GM18951 (cell line): ENCODE results near the gene KCNG3.

ENCODE experiments used
- POLR2A ChIP-seq: IDR thresholded peaks from 4 replicates; pipeline ENCODE4 v1.6.1; 2011; ENCODE audit warnings: mild to moderate bottlenecking; ENCODE audit not compliant: insufficient read length, insufficient read depth; ENCODE audit errors: extremely low read depth
- in situ Hi-C: fragments of 300-500 bp; cut with MboI; formaldehyde crosslinking; loops from one replicate; pipeline ENCODE4 v1.12.0; 2022; ENCODE audit warnings: low sequenced_read_pairs, mixed read lengths, inconsistent platforms; ENCODE audit not compliant: unreplicated experiment

Gene KCNG3, protein sequence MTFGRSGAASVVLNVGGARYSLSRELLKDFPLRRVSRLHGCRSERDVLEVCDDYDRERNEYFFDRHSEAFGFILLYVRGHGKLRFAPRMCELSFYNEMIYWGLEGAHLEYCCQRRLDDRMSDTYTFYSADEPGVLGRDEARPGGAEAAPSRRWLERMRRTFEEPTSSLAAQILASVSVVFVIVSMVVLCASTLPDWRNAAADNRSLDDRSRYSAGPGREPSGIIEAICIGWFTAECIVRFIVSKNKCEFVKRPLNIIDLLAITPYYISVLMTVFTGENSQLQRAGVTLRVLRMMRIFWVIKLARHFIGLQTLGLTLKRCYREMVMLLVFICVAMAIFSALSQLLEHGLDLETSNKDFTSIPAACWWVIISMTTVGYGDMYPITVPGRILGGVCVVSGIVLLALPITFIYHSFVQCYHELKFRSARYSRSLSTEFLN

DNA sequence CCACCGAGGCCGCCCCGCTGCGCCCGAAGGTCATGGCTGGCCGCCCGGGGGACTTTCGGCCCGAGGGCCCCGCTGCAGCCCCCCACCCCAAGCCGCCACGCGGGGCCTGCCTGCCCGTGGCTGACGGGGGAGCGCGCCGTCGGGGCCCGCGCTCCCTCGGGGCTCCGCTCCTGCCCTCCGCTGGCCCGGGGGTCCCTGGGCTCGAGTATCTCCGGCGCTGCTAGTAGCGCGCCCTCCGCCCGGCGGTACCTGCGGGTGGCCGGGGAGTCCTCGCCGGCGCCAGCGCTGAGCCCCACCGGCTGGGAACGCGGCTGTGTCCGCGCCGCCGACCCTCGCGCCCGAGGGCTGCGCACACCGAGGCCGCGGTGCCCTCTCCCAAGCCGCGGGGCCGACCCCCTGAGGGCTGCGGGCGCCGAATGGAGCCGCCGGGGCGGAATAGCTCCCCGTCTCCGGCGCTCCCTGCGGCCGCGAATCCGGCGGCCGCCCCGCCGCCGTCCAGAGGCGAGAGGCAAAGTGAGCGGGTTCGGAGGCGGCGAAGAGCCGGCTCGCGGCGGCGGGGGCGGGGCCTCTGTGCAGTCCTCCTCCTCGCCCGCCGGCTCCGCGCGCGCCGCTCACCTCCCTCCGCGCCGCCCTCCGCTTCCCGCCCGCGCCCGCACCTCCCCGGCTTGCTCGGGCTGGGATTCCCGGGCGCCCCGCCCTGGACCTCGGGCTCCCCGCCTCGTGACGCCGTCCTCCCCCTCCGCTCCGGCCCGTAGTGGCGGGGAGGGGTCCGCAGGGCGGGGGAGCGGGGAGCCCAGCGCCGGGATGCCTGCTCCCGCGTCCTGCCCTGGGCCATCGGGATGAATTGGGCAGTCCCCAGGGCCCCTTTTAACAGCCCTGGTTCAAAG, at the start of gene KCNG3:
Gene KCNG3 (minus strand): TSS at position 515 of the 887 bp plus-strand sequence. CDS start 481 bp downstream, at position 34.
- in situ Hi-C loops: no loop called here
- TF ChIP-seq POLR2A: no peak

DNA sequence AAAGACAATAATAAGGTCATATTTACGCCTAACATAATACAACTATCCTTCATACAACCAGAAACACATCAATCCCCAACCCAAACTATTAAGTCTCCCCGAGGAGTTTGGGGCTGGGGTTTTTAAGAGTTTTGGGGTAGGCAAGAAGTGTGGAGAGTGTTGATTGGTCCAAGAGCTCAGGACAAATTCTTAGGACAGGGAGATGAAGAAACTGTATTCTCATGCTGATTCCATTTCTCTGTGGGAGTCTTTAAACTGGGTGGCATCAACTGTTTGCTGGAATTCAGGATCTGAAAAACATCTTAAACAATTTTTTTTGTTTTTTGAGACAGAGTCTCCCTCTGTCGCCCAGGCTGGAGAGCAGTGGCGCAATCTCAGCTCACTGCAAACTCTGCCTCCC, 49.1 kb upstream of the KCNG3 start:
- TF ChIP-seq POLR2A: no peak
- in situ Hi-C loops: no loop called here

DNA sequence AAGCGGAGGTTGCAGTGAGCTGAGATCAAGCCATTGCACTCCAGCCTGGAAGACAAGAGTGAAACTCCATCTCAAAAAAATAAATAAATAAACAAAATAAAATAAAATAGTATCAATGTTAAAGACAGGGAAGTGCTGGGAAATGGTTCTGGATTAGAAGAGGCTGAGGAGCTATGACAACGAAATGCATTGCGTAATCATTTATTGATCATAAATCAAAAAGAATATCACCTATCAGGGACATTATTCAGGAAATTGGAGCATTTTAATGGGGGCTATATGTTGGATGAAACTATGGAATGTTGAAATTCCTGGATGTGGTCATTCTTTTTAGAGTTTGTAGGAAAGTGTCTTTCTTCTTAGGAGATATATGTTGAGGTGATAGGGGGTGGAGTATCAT, 43.7 kb upstream of the KCNG3 start:
- in situ Hi-C loops: no loop called here
- TF ChIP-seq POLR2A: no peak

DNA sequence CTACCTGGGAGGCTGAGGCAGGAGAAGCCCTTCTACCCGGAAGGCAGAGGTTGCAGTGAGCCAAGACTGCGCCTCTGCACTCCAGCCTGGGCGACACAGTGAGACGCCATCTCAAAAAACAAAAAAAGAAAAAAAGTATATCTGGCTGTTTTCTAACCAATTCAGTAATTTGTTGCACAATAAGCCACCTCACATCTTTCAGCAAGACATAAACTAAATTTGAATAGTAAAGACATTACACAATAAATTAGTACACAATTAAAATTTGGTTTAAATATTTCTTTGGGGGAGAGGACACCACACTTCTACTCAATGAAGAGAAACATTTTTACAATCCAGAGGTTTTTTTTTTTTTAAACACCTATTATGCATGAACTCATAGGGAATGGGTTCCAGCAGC, 38.6 kb upstream of the KCNG3 start:
- no peak for TF ChIP-seq POLR2A

DNA sequence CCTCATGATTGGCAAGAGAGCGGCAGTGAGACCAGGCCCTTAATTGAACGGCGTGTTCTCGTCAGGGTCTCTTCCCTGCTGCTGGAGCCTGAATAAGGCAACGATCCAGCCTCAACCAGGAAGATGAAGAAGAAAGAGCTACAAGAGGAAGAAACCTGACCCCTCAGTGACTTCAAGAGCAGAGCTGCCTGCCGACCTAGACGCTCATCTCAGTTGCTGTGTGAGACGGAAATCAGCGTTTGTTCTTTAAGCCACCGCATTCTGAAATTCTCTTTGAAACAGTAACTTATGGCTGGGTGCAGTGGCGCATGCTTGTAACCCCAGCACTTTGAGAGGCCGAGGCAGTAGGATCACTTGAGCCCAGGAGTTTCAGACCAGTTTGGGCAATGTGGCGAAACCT, 29.6 kb upstream of the KCNG3 start:
- in situ Hi-C loops: no loop called here
- no peak for TF ChIP-seq POLR2A

More for the DNA sequence above, 38.6 kb upstream of the KCNG3 start:
- in situ Hi-C loops: no loop called here

DNA sequence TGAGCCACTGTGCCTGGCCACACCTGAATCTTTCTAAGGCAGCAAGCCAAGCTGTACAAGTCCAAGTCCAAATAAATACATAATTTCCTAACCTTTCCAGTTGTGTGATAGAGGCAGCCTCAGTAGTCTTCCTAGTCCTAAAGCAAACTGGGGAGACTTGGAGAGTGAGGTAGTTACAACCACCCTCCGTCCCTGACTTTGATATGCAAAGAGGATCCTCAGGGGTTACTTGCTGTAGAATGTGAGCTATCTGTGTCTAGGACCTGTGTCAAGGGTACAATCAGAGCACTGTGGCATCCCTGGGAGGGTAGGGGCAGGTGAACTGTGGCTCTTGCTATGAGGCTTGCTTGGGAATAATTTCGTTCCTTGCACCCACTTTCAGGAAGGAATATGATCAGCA, 28.3 kb upstream of the KCNG3 start:
- in situ Hi-C loops: no loop called here
- no peak for TF ChIP-seq POLR2A

DNA sequence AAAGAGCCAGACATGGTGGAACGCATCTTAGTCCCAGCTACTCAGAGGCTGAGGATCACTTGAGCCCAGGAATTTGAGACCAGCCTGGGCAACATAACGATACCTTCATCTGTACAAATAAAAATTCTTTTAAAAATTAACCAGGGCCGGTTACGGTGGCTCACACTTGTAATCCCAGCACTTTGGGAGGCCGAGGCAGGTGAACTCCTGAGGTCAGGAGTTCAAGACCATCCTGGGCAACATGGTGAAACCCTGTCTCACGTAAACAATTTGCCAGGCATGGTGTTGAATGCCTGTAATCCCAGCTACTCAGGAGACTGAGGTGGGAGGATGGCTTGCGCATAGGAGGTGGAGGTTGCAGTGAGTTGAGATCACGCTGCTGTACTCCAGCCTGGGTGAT, 25.8 kb upstream of the KCNG3 start:
- no peak for TF ChIP-seq POLR2A
- in situ Hi-C loops: no loop called here

DNA sequence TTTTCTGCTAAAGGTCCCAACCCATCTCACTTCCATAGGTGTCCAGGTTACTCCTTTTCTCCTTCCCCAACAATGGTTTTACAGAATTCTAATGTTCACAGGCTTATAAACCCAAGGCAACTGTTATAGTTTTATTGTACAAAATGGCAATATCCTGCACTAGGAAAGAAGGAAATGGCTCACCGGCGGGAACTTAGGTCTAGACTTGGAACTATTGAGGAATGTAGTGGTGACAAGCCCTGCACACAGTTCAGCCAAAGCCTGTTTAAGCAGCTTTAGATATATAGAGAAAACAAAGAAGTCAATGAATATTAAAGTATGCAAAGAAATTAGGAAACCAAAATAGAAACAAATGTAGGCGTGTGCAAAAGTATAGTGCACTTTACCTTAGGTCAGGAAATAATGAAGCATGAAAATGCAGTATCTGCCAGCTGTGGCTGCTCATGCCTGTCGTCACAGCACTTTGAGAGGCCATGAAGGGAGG, 22.7 kb upstream of the KCNG3 start:
- TF ChIP-seq POLR2A: no peak
- in situ Hi-C loops: no loop called here

DNA sequence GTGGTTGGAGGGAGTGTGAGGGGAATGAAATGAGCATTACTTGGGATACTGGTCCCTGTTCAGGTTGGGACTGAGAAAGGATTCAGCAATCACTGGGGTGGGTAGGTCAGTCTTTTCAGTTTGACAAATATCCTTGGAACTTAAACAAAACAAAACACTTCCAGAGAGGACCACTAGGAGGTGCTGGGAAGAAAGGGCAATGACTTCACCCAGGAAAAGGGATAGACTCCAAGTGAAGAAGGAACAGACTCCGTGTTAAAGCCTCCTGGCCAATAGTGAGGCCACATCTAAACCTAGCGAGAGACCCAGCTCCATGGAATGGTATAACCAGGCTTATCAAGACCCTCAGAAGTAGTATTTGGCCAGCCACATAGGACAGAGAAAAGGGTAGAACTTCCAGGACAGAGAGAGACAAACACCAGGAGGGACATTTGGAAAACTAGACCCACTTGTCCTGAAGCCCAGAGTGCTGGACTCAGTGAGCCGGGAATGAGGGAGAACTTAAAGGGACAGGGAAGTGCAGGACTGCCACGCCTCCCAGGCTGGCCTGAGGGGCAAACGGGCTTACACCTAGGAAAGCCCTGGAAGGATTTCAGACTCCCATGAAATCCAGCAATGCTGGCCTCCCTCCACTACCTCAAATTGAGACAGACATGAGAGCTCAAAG, 19.6 kb upstream of the KCNG3 start:
- in situ Hi-C loops: no loop called here
- TF ChIP-seq POLR2A: no peak

DNA sequence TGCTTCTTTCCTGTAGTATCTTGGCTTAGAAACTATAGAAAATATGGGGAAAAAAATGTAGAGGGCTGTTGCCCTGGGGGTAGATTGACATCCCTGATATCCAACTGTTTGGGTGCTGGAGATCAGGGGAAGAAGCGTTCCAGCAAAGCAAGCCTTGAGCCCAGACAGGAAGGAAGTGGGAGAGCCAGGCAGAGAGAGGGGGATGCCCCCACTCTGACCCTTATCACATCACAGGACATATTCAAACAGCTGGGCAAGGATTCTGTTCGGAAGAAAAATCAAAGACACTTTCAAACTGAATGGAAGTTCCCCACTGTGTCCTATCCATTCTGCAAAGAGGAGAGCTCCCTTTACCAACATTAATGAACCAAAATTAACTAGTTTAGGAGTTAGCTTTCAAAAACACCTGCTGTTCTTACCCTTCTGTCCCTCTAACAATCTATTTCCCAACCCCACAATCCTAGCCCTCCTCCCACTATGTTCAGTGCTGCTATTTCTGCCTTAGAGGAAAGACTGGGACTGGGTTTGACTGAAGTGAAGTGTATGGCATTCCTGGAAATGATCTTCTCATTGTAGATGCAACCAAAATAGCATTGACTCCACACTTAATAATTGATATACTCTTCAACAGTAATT, 16.9 kb upstream of the KCNG3 start:
- no peak for TF ChIP-seq POLR2A
- in situ Hi-C loops: no loop called here

DNA sequence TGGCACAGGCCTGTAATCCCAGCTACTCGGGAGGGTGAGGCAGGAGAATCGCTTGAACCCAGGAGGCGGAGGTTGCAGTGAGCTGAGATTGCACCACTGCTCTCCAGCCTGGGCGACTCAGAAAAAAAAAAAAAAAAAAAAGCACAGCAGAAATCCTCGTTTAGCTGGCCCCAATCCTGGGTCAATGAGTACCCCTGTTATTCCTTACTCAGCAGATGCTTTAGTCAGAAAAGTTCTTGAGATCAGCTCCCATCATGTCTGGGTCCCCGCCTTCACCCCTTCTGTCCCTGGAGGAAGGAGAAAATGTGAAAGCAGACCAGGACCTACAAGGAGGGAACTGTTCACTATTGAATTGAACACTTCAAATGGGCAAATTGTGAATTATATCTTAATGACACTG, 16.4 kb upstream of the KCNG3 start:
- in situ Hi-C loops: no loop called here
- no peak for TF ChIP-seq POLR2A

DNA sequence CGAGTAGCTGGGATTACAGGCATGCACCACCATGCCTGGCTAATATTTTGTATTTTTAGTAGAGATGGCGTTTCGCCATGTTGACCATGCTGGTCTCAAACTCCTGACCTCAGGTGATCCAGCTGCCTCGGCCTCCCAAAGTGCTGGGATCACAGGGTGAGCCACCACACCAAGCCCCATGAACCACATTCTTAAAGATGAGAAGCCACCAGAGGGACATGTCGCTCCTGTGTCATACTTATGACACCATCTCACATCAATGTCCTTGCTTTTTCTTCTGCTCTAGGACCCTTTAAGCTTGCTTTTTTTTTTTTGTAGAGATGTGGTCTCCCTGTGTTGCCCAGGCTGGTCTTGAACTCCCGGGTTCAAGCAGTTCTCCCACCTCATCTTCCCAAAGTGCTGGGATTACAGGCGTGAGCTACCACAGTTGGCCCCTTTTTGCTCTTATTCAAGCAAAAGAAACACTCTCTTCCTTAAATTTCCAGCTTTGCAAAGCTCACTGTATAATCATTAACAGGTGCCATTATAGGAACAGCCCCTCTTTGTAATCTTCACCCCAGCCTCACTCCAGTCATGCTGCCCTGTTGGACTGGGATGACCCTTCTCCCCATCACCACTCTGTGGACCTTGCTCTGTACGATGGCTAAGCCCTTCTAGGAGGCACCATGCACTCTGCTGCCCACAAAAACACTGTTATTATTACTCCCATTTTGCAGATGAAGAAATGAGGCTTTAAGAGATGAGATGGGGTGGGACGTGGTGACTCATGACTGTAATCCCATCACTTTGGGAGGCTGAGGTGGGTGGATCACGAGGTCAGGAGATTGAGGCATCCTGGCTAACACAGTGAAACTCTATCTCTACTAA, 10.8 kb upstream of the KCNG3 start:
- TF ChIP-seq POLR2A: no peak
- in situ Hi-C loops: loop anchor here (5.0 kb wide), 1 partner anchor 158 kb away; no protein-coding TSS in a partner anchor
